ENCODE measurements around the gene NME5. TPM values are rescaled to one million over a fixed set of nuclear protein-coding genes. Genes with fewer than 3 reads are reported as not detected.
"Not testable (repeated sequence)": the region's sequence is repeated elsewhere in the genome, so short reads cannot be mapped to it uniquely, and the experiment has no call there.

The NME5 gene
- 1 to 10 TPM in 1 of 2 donors, under 1 TPM in 1; 0.75 to 1.0 TPM for total RNA-seq
- long read RNA-seq, partial matches to known transcripts = 0 of 1 reads
- long read RNA-seq, other reads (novel, unspliced or antisense) = 0 of 1 reads

DNA sequence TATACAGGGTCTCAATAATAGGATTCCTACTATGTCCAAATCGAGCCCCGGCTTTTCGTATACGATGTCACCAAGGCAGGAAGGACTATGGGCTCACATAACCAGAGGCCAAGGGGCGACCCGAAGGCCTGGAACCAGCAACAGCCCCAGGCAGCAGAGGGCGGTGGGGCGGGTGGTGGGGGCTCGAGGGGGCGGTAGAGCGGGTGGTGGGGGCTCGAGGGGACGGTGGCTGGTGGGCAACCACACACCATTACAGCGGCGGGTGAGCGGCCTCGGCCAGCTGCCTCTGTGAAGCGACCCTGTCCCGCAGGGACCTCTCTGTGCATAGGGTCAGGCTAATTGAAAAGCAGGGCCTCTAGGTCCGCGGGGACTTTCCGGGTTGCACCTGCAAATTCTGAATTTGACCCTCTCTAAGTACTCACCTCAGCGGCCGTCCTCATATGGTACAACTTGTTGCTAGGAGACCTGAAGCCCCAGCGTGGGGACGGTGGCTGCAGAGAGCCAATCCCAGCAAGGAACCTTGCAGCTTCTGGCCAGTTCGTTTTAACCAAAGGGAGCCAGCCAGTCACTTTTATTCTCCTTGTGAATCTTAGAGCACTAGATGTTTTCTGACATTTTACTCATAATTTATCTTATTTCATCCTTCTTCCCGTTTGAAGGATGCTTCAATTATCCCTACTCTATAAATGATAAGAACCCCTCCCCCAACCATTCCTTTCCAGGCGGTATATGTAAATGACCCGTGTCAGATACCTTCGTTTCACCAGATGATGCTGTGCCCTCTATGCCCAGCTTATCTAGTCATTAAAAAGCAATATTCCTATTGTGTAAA, at the start of gene NME5:
Gene NME5 (minus strand): TSS at position 480 of the 832 bp plus-strand sequence. CDS start 648 bp downstream, outside the sequence.
- DNase-seq (peak; percentile 57 to 58), ATAC-seq (peak; percentile 84)
- intact Hi-C loops (cut with DNase I, micrococcal nuclease) = no loop called here

DNA sequence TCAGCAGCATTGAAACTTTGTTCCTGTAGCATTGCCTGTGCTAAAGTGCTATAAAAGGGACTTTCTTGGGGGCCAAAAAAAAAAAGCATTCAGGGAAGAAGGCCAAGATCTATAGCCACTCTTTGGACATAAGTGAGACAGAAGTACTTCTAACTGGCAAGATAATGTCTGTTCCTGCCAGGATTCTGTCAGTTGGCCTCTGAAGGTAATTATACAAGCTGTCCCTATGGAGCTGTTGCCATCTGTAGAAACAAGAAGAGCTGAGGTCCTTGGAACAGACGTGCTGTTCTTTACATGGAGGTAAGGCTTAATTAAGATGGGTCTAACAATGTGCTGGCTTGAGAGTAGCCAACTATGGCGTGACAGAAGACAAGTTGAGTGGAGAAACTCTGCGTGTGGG, 49.4 kb upstream of the NME5 start:
- intact Hi-C loops (cut with DNase I, micrococcal nuclease) = no loop called here
- no peak for DNase-seq
- ATAC-seq = no peak

- intact Hi-C loops (cut with DNase I, micrococcal nuclease) = no loop called here
- no peak for DNase-seq
- ATAC-seq = no peak
Observed at GRCh38 chr5:138186002-138186447, 46.8 kb upstream of the NME5 start.

GRCh38 chr5:138182808-138183207, 43.6 kb upstream of the NME5 start:
- DNase-seq (no peak), ATAC-seq (no peak)
- intact Hi-C loops (cut with DNase I, micrococcal nuclease) = no loop called here

GRCh38 chr5:138180841-138181240, 41.6 kb upstream of the NME5 start:
- DNase-seq = no peak
- intact Hi-C loops (cut with DNase I, micrococcal nuclease) = no loop called here
- ATAC-seq = no peak

- intact Hi-C loops (cut with DNase I, micrococcal nuclease) = no loop called here
- ATAC-seq = peak; percentile 25
- no peak for DNase-seq
Observed at GRCh38 chr5:138180183-138180782, 41.1 kb upstream of the NME5 start.

- DNase-seq (no peak), ATAC-seq (no peak)
- intact Hi-C loops (cut with DNase I, micrococcal nuclease) = loop anchor here in 1 of 2 donors (5.0 kb wide), 1 partner anchor 33 kb away; the partner anchor contains the start of gene CDC23
Observed at GRCh38 chr5:138179277-138179857, 40.1 kb upstream of the NME5 start.

GRCh38 chr5:138178516-138179276, 39.5 kb upstream of the NME5 start, which contains the start of the genes BRD8 and KIF20A:
TSS of gene BRD8 (minus strand) at chr5:138178630. CDS start at chr5:138178614, 16 bp downstream.
TSS of gene KIF20A (plus strand) at chr5:138179112. CDS start at chr5:138179681, 569 bp downstream.
- DNase-seq = peak; percentile 97 to 98
- intact Hi-C loops (cut with DNase I, micrococcal nuclease) = loop anchor here in 1 of 2 donors (5.0 kb wide), 1 partner anchor 34 kb away; the partner anchor contains the start of gene CDC23
- peak; percentile 93 for ATAC-seq

DNA sequence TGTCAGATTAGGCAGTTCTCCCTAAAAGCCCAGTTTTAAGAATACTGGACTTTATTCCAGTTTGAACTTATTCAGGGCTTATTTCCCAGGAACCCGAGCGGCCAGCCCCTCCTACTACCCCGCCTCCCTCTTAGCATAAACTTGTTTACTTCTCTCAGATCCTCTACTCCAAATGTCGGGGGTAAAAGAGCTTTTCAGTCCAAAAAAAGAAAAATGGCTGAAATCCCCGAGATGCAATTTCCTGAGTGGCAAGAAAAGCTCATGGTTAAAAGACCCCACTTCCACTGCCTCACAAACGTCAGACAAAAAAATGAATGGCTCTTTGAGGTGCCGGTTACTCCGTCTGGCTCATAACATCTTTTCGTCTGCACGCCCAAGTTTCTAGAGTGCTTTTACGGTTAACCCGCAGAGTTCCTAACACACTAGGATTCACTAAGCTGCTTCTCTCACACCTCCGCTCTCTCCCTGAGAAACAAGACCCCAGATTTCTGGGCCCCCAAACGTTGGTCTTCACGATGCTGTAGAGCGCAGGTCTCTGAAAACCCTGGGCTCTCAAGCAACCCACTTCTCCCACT, 38.8 kb upstream of the NME5 start:
- DNase-seq = peak in 1 of 2 donors; percentile 59
- ATAC-seq = peak; percentile 52
- intact Hi-C loops (cut with DNase I, micrococcal nuclease) = loop anchor here in 1 of 2 donors (5.0 kb wide), 1 partner anchor 34 kb away; the partner anchor contains the start of gene CDC23

GRCh38 chr5:138170299-138170698, 31.1 kb upstream of the NME5 start:
- DNase-seq (no peak), ATAC-seq (no peak)
- intact Hi-C loops (cut with DNase I, micrococcal nuclease) = no loop called here

DNA sequence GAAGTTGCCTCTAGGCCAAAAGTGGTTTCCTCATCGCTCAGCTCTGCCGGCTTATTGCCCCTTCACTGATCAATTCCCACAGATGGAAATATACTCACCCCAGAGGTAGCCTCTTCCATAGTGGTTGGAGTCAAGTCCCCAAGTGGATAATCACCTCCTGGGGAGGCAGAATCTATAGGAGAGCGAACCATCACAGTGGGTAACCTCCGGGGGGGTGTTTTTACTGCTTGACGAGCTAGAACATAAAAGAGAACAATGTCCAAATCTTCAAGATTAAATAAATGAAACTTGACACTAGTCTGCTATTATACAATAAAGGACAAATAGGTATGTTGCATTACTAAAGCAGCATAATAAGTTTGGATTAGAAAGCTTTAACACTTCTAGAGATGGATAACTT, 29.9 kb upstream of the NME5 start:
- ATAC-seq = no peak
- DNase-seq = no peak
- intact Hi-C loops (cut with DNase I, micrococcal nuclease) = no loop called here

DNA sequence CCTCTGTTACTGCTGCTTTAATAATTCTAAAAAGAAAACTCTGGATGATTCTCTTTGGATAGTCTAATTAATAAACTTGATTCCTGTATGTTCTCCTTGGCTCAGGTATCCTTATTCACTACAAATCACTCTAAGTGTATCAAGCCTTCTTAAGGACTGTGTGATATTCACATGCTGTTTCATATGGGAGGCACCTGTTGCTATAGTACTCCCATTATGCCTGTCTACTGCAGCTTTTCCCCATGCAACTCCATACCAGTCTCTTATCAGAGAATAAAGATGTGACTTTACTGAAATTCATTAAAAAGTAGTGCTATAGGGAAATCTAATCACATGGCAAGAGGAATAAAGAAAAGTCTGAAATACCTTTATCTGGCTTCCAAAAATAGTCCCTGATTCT, 24.5 kb upstream of the NME5 start:
- intact Hi-C loops (cut with DNase I, micrococcal nuclease) = no loop called here
- ATAC-seq (no peak), DNase-seq (no peak)

GRCh38 chr5:138160706-138161105, 21.5 kb upstream of the NME5 start:
- DNase-seq (no peak), ATAC-seq (no peak)
- intact Hi-C loops (cut with DNase I, micrococcal nuclease) = no loop called here

GRCh38 chr5:138159666-138160065, 20.4 kb upstream of the NME5 start:
- DNase-seq = no peak
- intact Hi-C loops (cut with DNase I, micrococcal nuclease) = no loop called here
- no peak for ATAC-seq

GRCh38 chr5:138157626-138158025, 18.4 kb upstream of the NME5 start:
- intact Hi-C loops (cut with DNase I, micrococcal nuclease) = no loop called here
- no peak for DNase-seq
- ATAC-seq = no peak

DNA sequence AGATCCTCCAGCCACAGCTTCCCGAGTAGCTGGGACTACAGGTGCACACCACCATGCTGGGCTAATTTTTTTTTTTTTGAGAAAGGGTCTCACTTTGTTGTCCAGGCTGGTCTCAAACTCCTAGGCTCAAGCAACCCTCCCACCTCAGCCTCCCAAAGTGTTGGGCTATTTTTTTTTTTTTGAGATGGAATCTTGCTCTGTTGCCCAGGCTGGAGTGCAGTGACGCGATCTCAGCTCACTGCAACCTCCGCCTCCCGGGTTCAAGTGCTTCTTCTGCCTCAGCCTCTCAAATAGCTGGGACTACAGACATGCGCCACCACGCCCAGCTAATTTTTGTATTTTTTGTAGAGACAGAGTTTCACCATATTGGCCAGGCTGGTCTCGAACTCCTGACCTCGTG, 16.7 kb upstream of the NME5 start:
- intact Hi-C loops (cut with DNase I, micrococcal nuclease); ATAC-seq; DNase-seq: not testable (repeated sequence)

- no peak for DNase-seq
- intact Hi-C loops (cut with DNase I, micrococcal nuclease) = no loop called here
- no peak for ATAC-seq
Observed at GRCh38 chr5:138149530-138149929, 10.3 kb upstream of the NME5 start.

DNA sequence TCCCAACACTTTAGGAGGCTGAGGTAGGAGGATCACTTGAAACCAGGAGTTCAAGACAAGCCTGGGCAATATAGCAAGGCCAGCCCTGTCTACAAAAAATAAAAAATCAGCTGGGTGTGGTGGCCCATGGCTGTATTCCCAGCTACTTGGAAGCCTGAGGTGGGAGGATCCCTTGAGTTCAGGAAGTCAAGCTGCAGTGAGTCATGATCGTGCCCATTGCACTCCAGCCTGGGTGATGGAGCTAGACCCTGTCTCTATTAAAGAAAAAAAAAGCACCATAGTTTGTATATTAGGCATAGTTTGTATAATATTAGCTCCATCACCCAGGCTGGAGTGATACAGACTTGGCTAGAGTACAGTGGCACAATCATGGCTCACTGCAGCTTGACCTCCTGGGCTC, 9.6 kb upstream of the NME5 start:
- ATAC-seq (peak; percentile 98), DNase-seq (peak; percentile 18 to 41)
- intact Hi-C loops (cut with DNase I, micrococcal nuclease) = no loop called here
